SK-N-SH treated with all-trans-retinoic acid at 6 μM for 48 hours (cell line): ENCODE data around the gene PJA2.
A peak's percentile ranks its signal among the peaks of the same experiment; 100 is the strongest.

Experiments used
- ATAC-seq: fragments of 200-7000 bp; cut with Tn5 transposase; 3 replicates; pipeline ENCODE4 v1.9.1; 2020; ENCODE audit warnings: mild to moderate bottlenecking, moderate library complexity
- ARNTL ChIP-seq: fragments of 450-650 bp; formaldehyde crosslinking; IDR thresholded peaks from 2 replicates; pipeline ENCODE4 v1.5.0; 2020; ENCODE audit warnings: low read depth, mild to moderate bottlenecking, moderate library complexity, borderline replicate concordance
- BACH2 ChIP-seq: fragments of 250-450 bp; sonication (Bioruptor Pico); IDR thresholded peaks from 2 replicates; pipeline ENCODE4 v1.9.0; 2021; ENCODE audit warnings: mild to moderate bottlenecking, borderline replicate concordance
- CREB5 ChIP-seq: fragments of 250-450 bp; sonication (Bioruptor Pico); IDR thresholded peaks from 2 replicates; pipeline ENCODE4 v1.5.1; 2020; ENCODE audit warnings: low read depth, mild to moderate bottlenecking, moderate library complexity
- CSDC2 ChIP-seq: fragments of 250-450 bp; sonication (Bioruptor Pico); IDR thresholded peaks from 2 replicates; pipeline ENCODE4 v1.5.0; 2020; ENCODE audit warnings: mild to moderate bottlenecking, moderate library complexity
- ESRRG ChIP-seq: fragments of 250-450 bp; sonication (Bioruptor Pico); IDR thresholded peaks from 2 replicates; pipeline ENCODE4 v1.6.1; 2021; ENCODE audit warnings: mild to moderate bottlenecking
- GLIS3 ChIP-seq: fragments of 250-450 bp; sonication (Bioruptor Pico); IDR thresholded peaks from 2 replicates; pipeline ENCODE4 v1.5.0; 2020; ENCODE audit warnings: mild to moderate bottlenecking, moderate library complexity
- OSR1 ChIP-seq: fragments of 250-450 bp; sonication (Bioruptor Pico); IDR thresholded peaks from 2 replicates; pipeline ENCODE4 v1.8.0; 2022; ENCODE audit warnings: moderate library complexity, mild to moderate bottlenecking, inconsistent platforms
- PPARA ChIP-seq: fragments of 250-450 bp; sonication (Bioruptor Pico); IDR thresholded peaks from 2 replicates; pipeline ENCODE4 v1.5.0; 2020; ENCODE audit warnings: mild to moderate bottlenecking, borderline replicate concordance
- RARB ChIP-seq: fragments of 250-450 bp; sonication (Bioruptor Pico); IDR thresholded peaks from 2 replicates; pipeline ENCODE4 v1.8.0; 2021; ENCODE audit warnings: mild to moderate bottlenecking, moderate library complexity
- TCF4 ChIP-seq: fragments of 250-450 bp; sonication (Bioruptor Pico); IDR thresholded peaks from 2 replicates; pipeline ENCODE4 v1.8.0; 2021; ENCODE audit warnings: mild to moderate bottlenecking, moderate library complexity, borderline replicate concordance
- TOX ChIP-seq: fragments of 250-450 bp; sonication (Bioruptor Pico); IDR thresholded peaks from 2 replicates; pipeline ENCODE4 v1.8.0; 2021; ENCODE audit warnings: mild to moderate bottlenecking, moderate library complexity, borderline replicate concordance
- TSHZ2 ChIP-seq: fragments of 250-450 bp; sonication (Bioruptor Pico); IDR thresholded peaks from 2 replicates; pipeline ENCODE4 v1.5.0; 2020; ENCODE audit warnings: mild to moderate bottlenecking, moderate library complexity
- ZC3H10 ChIP-seq: fragments of 250-450 bp; sonication (Bioruptor Pico); IDR thresholded peaks from 2 replicates; pipeline ENCODE4 v1.5.1; 2021; ENCODE audit warnings: mild to moderate bottlenecking, moderate library complexity
- ZFP3 ChIP-seq: fragments of 250-450 bp; sonication (Bioruptor Pico); IDR thresholded peaks from 2 replicates; pipeline ENCODE4 v1.5.0; 2020; ENCODE audit warnings: mild to moderate bottlenecking, moderate library complexity
- ZFP30 ChIP-seq: fragments of 450-650 bp; formaldehyde crosslinking; IDR thresholded peaks from 2 replicates; pipeline ENCODE4 v1.5.0; 2022; ENCODE audit warnings: mild to moderate bottlenecking, moderate library complexity
- ZNF565 ChIP-seq: fragments of 450-650 bp; formaldehyde crosslinking; conservative IDR thresholded peaks from 2 replicates; pipeline ENCODE4 v1.5.0; 2020; ENCODE audit warnings: low read depth, mild to moderate bottlenecking, moderate library complexity
- ZNF70 ChIP-seq: fragments of 450-650 bp; formaldehyde crosslinking; IDR thresholded peaks from 2 replicates; pipeline ENCODE4 v1.5.0; 2020; ENCODE audit warnings: mild to moderate bottlenecking, moderate library complexity
- ZNF8 ChIP-seq: fragments of 450-650 bp; formaldehyde crosslinking; IDR thresholded peaks from 2 replicates; pipeline ENCODE4 v1.5.0; 2020; ENCODE audit warnings: mild to moderate bottlenecking, moderate library complexity
- TF ChIP-seq, protein P1 (sequence below): fragments of 250-450 bp; sonication (Bioruptor Pico); IDR thresholded peaks from 2 replicates; pipeline ENCODE4 v1.8.0; 2020; ENCODE audit warnings: mild to moderate bottlenecking, moderate library complexity, borderline replicate concordance
- TF ChIP-seq, protein P2 (sequence below): fragments of 250-450 bp; sonication (Bioruptor Pico); IDR thresholded peaks from 2 replicates; pipeline ENCODE4 v1.5.1; 2021; ENCODE audit warnings: mild to moderate bottlenecking, moderate library complexity

Gene PJA2

DNA sequence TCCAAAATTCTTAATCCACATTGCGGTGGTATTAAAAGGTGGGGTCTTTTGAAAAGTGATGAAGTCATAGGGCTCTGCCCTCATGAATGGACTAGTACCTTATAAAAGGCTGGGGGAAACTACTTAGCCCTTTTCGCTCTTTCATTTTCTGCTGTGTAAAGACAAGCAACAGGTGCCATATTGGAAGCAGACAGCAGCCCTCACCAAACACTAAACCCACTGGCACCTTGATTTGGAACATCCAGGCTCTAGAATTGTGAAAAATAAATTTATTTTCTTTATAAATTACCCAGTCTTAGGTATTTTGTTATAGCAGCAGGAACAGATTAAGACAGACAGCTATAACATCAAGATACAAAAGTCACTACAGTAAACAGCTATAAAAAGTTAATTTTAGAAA, 12.8 kb downstream of the PJA2 start (continued):
- TF ChIP-seq, protein P1, sequence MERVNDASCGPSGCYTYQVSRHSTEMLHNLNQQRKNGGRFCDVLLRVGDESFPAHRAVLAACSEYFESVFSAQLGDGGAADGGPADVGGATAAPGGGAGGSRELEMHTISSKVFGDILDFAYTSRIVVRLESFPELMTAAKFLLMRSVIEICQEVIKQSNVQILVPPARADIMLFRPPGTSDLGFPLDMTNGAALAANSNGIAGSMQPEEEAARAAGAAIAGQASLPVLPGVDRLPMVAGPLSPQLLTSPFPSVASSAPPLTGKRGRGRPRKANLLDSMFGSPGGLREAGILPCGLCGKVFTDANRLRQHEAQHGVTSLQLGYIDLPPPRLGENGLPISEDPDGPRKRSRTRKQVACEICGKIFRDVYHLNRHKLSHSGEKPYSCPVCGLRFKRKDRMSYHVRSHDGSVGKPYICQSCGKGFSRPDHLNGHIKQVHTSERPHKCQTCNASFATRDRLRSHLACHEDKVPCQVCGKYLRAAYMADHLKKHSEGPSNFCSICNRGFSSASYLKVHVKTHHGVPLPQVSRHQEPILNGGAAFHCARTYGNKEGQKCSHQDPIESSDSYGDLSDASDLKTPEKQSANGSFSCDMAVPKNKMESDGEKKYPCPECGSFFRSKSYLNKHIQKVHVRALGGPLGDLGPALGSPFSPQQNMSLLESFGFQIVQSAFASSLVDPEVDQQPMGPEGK = no peak

- TF ChIP-seq CREB5 (CRISPR knock-in tag) (no peak), GLIS3 (CRISPR knock-in tag) (no peak), BACH2 (CRISPR knock-in tag) (no peak), ZC3H10 (no peak)
- TF ChIP-seq, protein P2, sequence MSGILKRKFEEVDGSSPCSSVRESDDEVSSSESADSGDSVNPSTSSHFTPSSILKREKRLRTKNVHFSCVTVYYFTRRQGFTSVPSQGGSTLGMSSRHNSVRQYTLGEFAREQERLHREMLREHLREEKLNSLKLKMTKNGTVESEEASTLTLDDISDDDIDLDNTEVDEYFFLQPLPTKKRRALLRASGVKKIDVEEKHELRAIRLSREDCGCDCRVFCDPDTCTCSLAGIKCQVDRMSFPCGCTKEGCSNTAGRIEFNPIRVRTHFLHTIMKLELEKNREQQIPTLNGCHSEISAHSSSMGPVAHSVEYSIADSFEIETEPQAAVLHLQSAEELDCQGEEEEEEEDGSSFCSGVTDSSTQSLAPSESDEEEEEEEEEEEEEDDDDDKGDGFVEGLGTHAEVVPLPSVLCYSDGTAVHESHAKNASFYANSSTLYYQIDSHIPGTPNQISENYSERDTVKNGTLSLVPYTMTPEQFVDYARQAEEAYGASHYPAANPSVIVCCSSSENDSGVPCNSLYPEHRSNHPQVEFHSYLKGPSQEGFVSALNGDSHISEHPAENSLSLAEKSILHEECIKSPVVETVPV (CRISPR knock-in tag) = no peak
Observed at GRCh38 chr5:109394806-109395205, 15.0 kb downstream of the PJA2 start.

GRCh38 chr5:109390188-109390587, 19.6 kb downstream of the PJA2 start:
- no peak for TF ChIP-seq ZFP30 (CRISPR knock-in tag)
- TF ChIP-seq, protein P2 (CRISPR knock-in tag) = no peak
- no peak for TF ChIP-seq ZNF70
- no peak for TF ChIP-seq ZFP3 (CRISPR knock-in tag)
- TF ChIP-seq BACH2 (CRISPR knock-in tag) = no peak
- TF ChIP-seq ZC3H10 = no peak
- TF ChIP-seq TSHZ2 (CRISPR knock-in tag) = no peak
- no peak for TF ChIP-seq ESRRG (CRISPR knock-in tag)
- no peak for TF ChIP-seq PPARA (CRISPR knock-in tag)
- no peak for TF ChIP-seq TOX (CRISPR knock-in tag)
- no peak for TF ChIP-seq RARB (CRISPR knock-in tag)
- TF ChIP-seq ARNTL (CRISPR knock-in tag) = no peak
- no peak for TF ChIP-seq TCF4 (CRISPR knock-in tag)
- TF ChIP-seq ZNF8 = no peak
- TF ChIP-seq, all 23 proteins: peak for 0
- no peak for ATAC-seq

More at GRCh38 chr5:109394806-109395205, 15.0 kb downstream of the PJA2 start:
- ATAC-seq = no peak

DNA sequence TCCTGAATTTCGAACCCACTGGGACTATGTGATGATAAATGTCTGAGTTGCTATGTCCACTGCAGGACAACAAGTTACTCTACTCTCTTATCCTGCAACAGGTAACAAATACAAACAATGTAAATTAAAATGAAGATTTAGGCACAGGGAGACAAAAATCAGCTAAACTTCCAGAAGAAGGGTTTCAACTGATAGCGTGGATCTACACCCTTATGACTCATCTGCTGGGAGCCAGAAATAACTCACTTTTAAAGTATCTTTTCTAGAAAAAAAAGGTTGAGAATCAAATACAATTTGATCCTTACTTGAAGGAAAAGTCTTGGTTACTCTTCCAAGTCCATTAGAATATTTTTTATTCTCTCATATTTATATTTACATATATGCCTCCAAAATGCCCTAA, 21.4 kb downstream of the PJA2 start:
- ATAC-seq = peak; percentile 40
- TF ChIP-seq TOX (CRISPR knock-in tag) (no peak), ZNF565 (CRISPR knock-in tag) (no peak), CSDC2 (CRISPR knock-in tag) (no peak), ZC3H10 (no peak), OSR1 (CRISPR knock-in tag) (no peak), ZNF70 (no peak), ZNF8 (no peak)
